IPS-18a (cell line): ENCODE results near the gene KLHL40.

Experiments used
- H3K27ac ChIP-seq: one replicate; pipeline ENCODE4 v1.5.1; 2013; ENCODE audit warnings: low read length
- H3K27me3 ChIP-seq: one replicate; pipeline ENCODE4 v1.6.1; 2013; ENCODE audit warnings: mild to moderate bottlenecking, low read length; ENCODE audit not compliant: control insufficient read depth, insufficient read depth
- H3K36me3 ChIP-seq: one replicate; pipeline ENCODE4 v1.6.1; 2013; ENCODE audit warnings: low read depth, low read length; ENCODE audit not compliant: control insufficient read depth
- H3K4me1 ChIP-seq: one replicate; pipeline ENCODE4 v1.6.1; 2013; ENCODE audit warnings: low read depth, low read length; ENCODE audit not compliant: control insufficient read depth
- H3K4me3 ChIP-seq: one replicate; pipeline ENCODE4 v1.5.1; 2013; ENCODE audit warnings: low read length
- H3K9ac ChIP-seq: one replicate; pipeline ENCODE4 v1.6.1; 2013; ENCODE audit warnings: mild to moderate bottlenecking, low read length, moderate library complexity
- H3K9me3 ChIP-seq: one replicate; pipeline ENCODE4 v1.6.1; 2013; ENCODE audit warnings: low read depth, low read length; ENCODE audit not compliant: control insufficient read depth

KLHL40 gene

GRCh38 chr3:42658771-42659390, 26.5 kb upstream of the KLHL40 start:
- Histone ChIP-seq H3K9me3 (no peaks in the 10 kb centered on the region), H3K27ac (no peak overlapping the region), H3K4me1 (peaks cover 4% of the 10 kb centered on the region), H3K9ac (no peak overlapping the region), H3K27me3 (no peaks in the 10 kb centered on the region), H3K36me3 (no peaks in the 10 kb centered on the region), H3K4me3 (no peak overlapping the region)

GRCh38 chr3:42659451-42660130, 25.7 kb upstream of the KLHL40 start:
- no peak overlapping the region for H3K9ac ChIP-seq
- no peak overlapping the region for H3K4me3 ChIP-seq
- H3K9me3 ChIP-seq = no peaks in the 10 kb centered on the region
- H3K27me3 ChIP-seq = no peaks in the 10 kb centered on the region
- no peak overlapping the region for H3K27ac ChIP-seq
- H3K36me3 ChIP-seq = no peaks in the 10 kb centered on the region
- peaks cover 4% of the 10 kb centered on the region for H3K4me1 ChIP-seq

DNA sequence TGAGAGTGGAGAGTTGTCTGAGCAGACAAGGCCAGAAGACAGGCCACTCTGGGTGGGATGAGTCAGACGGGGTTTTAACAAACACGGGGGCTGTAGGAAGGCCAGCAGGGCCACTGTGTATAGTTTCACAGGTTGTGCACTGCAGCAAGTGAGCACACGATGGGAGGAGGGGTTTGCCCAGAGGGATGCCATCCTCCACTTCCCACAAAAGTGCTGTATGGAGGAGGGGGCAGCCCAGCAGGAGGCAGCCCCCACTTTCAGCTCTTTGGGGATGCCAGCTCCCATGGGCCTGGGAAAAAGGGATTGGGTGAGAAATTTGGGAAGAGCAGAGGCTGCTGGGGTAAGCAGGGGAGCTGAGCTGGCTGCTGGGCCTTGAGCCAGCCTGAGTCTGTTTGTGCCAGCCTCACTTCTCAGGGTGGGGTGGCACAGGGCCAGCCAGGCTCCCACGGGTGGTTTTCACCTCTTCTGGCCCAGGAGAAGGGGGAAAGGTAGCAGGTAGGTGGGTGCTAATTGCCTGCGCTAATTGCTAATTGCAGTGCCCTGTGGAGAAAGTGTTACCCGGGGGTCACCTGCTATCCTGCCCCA, 25.1 kb upstream of the KLHL40 start:
- Histone ChIP-seq H3K27ac (no peak overlapping the region), H3K9ac (no peak overlapping the region), H3K36me3 (no peaks in the 10 kb centered on the region)

DNA sequence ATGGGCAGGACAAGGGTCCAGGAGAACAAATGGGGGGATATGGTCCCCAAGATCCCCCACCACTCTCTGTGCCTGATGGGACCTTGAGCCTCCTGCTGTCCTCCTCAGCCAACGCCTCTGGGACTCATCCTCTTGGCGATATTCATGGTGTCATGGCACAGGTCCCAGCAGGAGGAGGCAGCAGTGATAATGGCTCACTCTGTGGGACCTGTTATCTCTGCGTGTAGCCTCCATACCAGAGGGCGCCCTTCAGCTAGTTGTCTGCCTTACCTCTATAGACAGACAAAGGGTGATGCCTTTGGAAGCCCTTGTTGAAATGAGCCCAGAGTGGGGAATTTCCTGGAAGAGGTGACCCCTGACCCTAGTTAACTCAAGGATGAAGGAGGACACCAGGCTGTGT, 24.4 kb upstream of the KLHL40 start:
- Histone ChIP-seq H3K27ac (no peak overlapping the region), H3K36me3 (no peaks in the 10 kb centered on the region), H3K4me3 (no peak overlapping the region), H3K27me3 (no peaks in the 10 kb centered on the region), H3K4me1 (no peaks in the 10 kb centered on the region), H3K9ac (no peak overlapping the region), H3K9me3 (no peaks in the 10 kb centered on the region)

More for the DNA sequence above, 25.1 kb upstream of the KLHL40 start:
- no peaks in the 10 kb centered on the region for H3K9me3 ChIP-seq
- H3K4me1 ChIP-seq = peaks cover 4% of the 10 kb centered on the region
- no peak overlapping the region for H3K4me3 ChIP-seq
- no peaks in the 10 kb centered on the region for H3K27me3 ChIP-seq

GRCh38 chr3:42661593-42662022, 23.7 kb upstream of the KLHL40 start:
- Histone ChIP-seq H3K4me3 (no peak overlapping the region), H3K9me3 (no peaks in the 10 kb centered on the region), H3K9ac (no peak overlapping the region), H3K27ac (no peak overlapping the region), H3K27me3 (no peaks in the 10 kb centered on the region), H3K36me3 (no peaks in the 10 kb centered on the region), H3K4me1 (no peaks in the 10 kb centered on the region)

DNA sequence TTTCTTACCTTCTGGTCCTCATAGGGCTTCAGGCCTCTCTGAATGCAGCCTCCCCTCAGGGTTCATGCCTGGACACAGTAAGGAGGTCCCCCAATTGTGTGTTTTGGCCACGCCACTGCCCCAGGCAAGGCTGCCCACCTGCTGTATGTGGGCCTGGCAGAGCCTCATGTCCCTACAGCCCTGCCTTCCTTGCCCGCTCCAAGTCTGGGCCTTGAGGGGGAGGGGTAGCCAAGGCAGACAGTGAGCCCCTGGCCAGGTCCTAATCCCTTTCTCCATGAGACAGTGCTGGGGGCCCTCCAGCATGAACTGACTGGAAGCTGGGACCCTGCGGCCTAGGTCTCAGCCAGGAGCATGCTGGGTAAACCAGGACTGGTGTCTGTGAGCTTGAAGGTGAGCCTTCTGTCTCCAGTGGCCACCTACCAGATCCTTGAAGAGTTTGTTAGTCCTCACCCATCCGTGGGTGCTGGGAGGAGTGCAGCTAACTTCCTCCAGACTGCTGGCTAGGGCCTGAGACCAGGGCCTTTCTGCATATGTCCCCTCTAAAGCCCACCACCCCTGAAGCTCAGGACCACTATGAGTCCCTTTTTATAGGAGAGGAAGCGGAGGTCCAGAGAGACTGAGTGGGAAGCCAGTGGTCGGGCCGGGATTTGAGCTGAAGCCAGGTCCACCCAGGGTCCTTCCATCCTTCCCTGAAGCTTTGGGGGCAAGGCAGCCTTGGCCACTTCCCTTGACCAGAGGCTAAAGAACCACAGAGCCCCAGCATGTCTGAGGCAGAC, 23.1 kb upstream of the KLHL40 start:
- Histone ChIP-seq H3K4me1 (no peaks in the 10 kb centered on the region), H3K27ac (no peak overlapping the region), H3K9me3 (no peaks in the 10 kb centered on the region), H3K4me3 (no peak overlapping the region), H3K36me3 (no peaks in the 10 kb centered on the region), H3K9ac (no peak overlapping the region), H3K27me3 (no peaks in the 10 kb centered on the region)

- Histone ChIP-seq H3K36me3 (no peaks in the 10 kb centered on the region), H3K4me3 (no peak overlapping the region), H3K4me1 (no peaks in the 10 kb centered on the region), H3K9ac (no peak overlapping the region), H3K27me3 (no peaks in the 10 kb centered on the region), H3K27ac (no peak overlapping the region), H3K9me3 (no peaks in the 10 kb centered on the region)
These were observed 22.4 kb upstream of the KLHL40 start for GRCh38 chr3:42662813-42663535.

- no peaks in the 10 kb centered on the region for H3K27me3 ChIP-seq
- no peak overlapping the region for H3K27ac ChIP-seq
- no peak overlapping the region for H3K9ac ChIP-seq
- H3K36me3 ChIP-seq = no peaks in the 10 kb centered on the region
- no peak overlapping the region for H3K4me3 ChIP-seq
- H3K4me1 ChIP-seq = no peaks in the 10 kb centered on the region
- no peaks in the 10 kb centered on the region for H3K9me3 ChIP-seq
These were observed 21.5 kb upstream of the KLHL40 start for GRCh38 chr3:42663581-42664437.

- Histone ChIP-seq H3K36me3 (no peaks in the 10 kb centered on the region), H3K27ac (no peak overlapping the region), H3K9me3 (no peaks in the 10 kb centered on the region), H3K27me3 (no peaks in the 10 kb centered on the region), H3K4me1 (no peaks in the 10 kb centered on the region), H3K9ac (no peak overlapping the region), H3K4me3 (no peak overlapping the region)
These were observed 20.9 kb upstream of the KLHL40 start for GRCh38 chr3:42664438-42664803.

GRCh38 chr3:42665050-42665878, 20.1 kb upstream of the KLHL40 start:
- H3K27ac ChIP-seq = no peak overlapping the region
- no peaks in the 10 kb centered on the region for H3K27me3 ChIP-seq
- no peaks in the 10 kb centered on the region for H3K9me3 ChIP-seq
- H3K9ac ChIP-seq = no peak overlapping the region
- H3K36me3 ChIP-seq = no peaks in the 10 kb centered on the region
- H3K4me3 ChIP-seq = no peak overlapping the region
- H3K4me1 ChIP-seq = no peaks in the 10 kb centered on the region
